Measurements from ENCODE around the gene C13orf46. TPM values are rescaled to one million over a fixed set of nuclear protein-coding genes. Genes with fewer than 3 reads are reported as not detected.

C13orf46 gene
- total and polyA plus RNA-seq, 8 donors, result 0.58 to 32.6 (median 8.7) TPM; not detected in 1

DNA sequence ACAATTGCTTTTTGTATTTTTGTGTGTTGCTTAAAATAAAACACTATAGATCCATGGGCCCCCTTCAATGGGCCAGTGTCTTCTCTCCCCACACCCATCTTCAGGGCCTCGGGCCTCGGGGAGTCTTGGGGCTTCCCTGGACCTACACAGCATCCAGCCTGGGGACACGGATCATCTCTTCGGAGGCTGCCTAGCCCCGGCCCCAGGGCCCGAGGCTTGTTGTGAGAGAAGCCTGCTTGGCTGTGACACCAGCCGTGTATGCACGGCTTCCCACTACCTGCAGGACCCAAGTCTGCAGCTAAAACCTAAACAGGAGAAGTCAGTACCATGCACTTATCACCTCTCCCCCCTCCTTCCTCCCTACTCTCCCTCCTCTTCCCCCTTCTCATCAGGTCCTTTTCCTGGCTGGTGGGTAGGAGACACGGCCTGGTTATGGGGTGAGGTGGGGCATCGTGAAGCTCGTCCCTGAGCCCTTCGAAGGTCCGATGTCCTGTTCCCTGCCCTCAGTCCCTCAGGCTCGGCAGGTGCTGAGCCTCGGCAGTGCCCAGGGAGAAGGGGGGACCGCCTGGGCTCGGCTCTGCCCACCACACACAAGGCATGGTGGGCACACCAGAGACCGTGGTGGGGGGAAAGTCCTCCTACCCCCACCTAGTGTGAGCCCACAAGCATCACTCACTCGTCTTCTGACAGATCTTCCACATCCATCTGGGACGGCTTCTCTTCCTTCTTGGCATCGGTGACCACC is 9.5 kb downstream of the C13orf46 start:
- DNase-seq, result no peak
- 90 to 95% (median 94%) methylated on average over 17 to 21 of the region's 21 CpGs for WGBS, 5 donors
- H3K4me1 ChIP-seq, result peaks cover 3 to 14% (median 8%) of the 10 kb centered on the region in 4 donors
- H3K4me3 ChIP-seq, result no peak overlapping the region
- H3K27ac ChIP-seq, result no peak overlapping the region
- TF ChIP-seq POLR2A (IDR thresholded peaks at IDR 0.05) (no peak), EP300 (IDR thresholded peaks at IDR 0.05) (no peak), POLR2AphosphoS5 (IDR thresholded peaks at IDR 0.05) (no peak)
- TF ChIP-seq, protein P1, sequence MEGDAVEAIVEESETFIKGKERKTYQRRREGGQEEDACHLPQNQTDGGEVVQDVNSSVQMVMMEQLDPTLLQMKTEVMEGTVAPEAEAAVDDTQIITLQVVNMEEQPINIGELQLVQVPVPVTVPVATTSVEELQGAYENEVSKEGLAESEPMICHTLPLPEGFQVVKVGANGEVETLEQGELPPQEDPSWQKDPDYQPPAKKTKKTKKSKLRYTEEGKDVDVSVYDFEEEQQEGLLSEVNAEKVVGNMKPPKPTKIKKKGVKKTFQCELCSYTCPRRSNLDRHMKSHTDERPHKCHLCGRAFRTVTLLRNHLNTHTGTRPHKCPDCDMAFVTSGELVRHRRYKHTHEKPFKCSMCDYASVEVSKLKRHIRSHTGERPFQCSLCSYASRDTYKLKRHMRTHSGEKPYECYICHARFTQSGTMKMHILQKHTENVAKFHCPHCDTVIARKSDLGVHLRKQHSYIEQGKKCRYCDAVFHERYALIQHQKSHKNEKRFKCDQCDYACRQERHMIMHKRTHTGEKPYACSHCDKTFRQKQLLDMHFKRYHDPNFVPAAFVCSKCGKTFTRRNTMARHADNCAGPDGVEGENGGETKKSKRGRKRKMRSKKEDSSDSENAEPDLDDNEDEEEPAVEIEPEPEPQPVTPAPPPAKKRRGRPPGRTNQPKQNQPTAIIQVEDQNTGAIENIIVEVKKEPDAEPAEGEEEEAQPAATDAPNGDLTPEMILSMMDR (IDR thresholded peaks at IDR 0.05), result no peak
- H3K9me3 ChIP-seq, result peaks cover 0 to 5% (median 0%) of the 10 kb centered on the region in 4 donors
- H3K27me3 ChIP-seq, result no peaks in the 10 kb centered on the region
- peaks cover 0 to 24% (median 16%) of the 10 kb centered on the region in 4 donors for H3K36me3 ChIP-seq
- intact Hi-C loops (cut with DNase I; ENCODE audit: low total_unique reads), result no loop called here

DNA sequence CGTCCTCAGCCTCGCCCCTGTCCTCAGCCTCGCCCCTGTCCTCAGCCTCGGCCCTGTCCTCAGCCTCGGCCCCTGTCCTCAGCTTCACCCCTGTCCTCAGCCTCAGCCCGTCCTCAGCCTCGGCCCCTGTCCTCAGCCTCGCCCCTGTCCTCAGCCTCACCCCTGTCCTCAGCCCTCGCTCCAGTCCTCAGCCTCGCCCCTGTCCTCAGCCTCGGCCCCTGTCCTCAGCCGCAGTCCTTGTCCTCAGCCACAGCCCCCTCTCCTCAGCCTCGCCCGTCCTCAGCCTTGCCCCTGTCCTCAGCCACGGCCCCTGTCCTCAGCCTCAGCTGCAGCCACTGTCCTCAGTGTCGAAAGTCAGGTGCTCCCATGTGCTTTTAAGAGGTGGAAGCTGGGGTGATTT is 10.5 kb downstream of the C13orf46 start:
- DNase-seq, result no peak
- 83 to 97% (median 91%) methylated on average over 15 to 16 of the region's 16 CpGs for WGBS, 5 donors
- Histone ChIP-seq H3K36me3 (peaks cover 0 to 24% (median 16%) of the 10 kb centered on the region in 4 donors), H3K27ac (no peak overlapping the region), H3K4me1 (peaks cover under 1 to 4% (median 1%) of the 10 kb centered on the region in 4 donors), H3K4me3 (no peak overlapping the region), H3K9me3 (peaks cover 0 to 5% (median 0%) of the 10 kb centered on the region in 4 donors), H3K27me3 (no peaks in the 10 kb centered on the region)
- TF ChIP-seq EP300 (IDR thresholded peaks at IDR 0.05) (no peak), POLR2AphosphoS5 (IDR thresholded peaks at IDR 0.05) (no peak), POLR2A (IDR thresholded peaks at IDR 0.05) (no peak)
- TF ChIP-seq, protein P1 (IDR thresholded peaks at IDR 0.05), result no peak
- intact Hi-C loops (cut with DNase I; ENCODE audit: low total_unique reads), result no loop called here

- TF ChIP-seq, protein P1 (IDR thresholded peaks at IDR 0.05), result no peak
- no peak for TF ChIP-seq POLR2A (IDR thresholded peaks at IDR 0.05)
- no peak for TF ChIP-seq POLR2AphosphoS5 (IDR thresholded peaks at IDR 0.05)
- TF ChIP-seq EP300 (IDR thresholded peaks at IDR 0.05), result no peak
- Histone ChIP-seq H3K36me3 (peaks cover 0 to 22% (median 15%) of the 10 kb centered on the region in 4 donors), H3K27ac (no peak overlapping the region), H3K4me3 (no peak overlapping the region), H3K4me1 (no peaks in the 10 kb centered on the region), H3K27me3 (no peaks in the 10 kb centered on the region), H3K9me3 (peaks cover 0 to 5% (median 0%) of the 10 kb centered on the region in 4 donors)
- intact Hi-C loops (cut with DNase I; ENCODE audit: low total_unique reads), result no loop called here
- DNase-seq, result no peak
- 89 to 95% (median 92%) methylated on average over 8 to 17 of the region's 17 CpGs for WGBS, 5 donors
These were observed 10.9 kb downstream of the C13orf46 start for GRCh38 chr13:113962975-113963374.

DNA sequence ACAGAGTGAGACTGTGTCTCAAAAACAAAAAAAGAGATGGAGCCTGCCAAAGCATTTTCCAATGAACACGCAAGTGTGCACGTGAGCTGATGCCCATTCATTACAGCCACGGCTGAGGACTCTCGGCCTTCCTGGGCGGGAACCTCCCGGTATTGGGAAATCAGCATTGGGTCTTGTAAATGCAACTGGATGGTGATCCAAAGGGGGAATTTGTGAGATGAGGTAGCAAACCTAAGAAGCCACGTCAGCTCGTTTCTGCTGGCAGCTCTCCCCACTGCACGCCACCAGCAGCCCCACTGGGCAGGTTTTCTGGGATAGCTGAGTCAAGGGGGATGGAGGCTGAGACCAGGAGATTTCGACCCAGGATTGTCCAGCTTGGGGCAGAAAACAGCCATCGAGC is 11.5 kb downstream of the C13orf46 start:
- Histone ChIP-seq H3K27ac (no peak overlapping the region), H3K4me1 (no peaks in the 10 kb centered on the region), H3K36me3 (peaks cover 0 to 17% (median 9%) of the 10 kb centered on the region in 4 donors), H3K27me3 (no peaks in the 10 kb centered on the region), H3K4me3 (no peak overlapping the region), H3K9me3 (peaks cover 0 to 5% (median 0%) of the 10 kb centered on the region in 4 donors)
- DNase-seq, result no peak
- intact Hi-C loops (cut with DNase I; ENCODE audit: low total_unique reads), result no loop called here
- TF ChIP-seq EP300 (IDR thresholded peaks at IDR 0.05) (no peak), POLR2A (IDR thresholded peaks at IDR 0.05) (no peak), POLR2AphosphoS5 (IDR thresholded peaks at IDR 0.05) (no peak)
- TF ChIP-seq, protein P1 (IDR thresholded peaks at IDR 0.05), result no peak
- 80 to 94% (median 90%) methylated on average over 11 of the region's 11 CpGs for WGBS, 5 donors
